NCI-H1694 treated with DMSO at 0.1 percent for 48 hours (cell line): Measurements from ENCODE around the gene C17orf50.
"Not testable (repeated sequence)": the region's sequence is repeated elsewhere in the genome, so short reads cannot be mapped to it uniquely, and the experiment has no call there.

ENCODE experiments used
- DNase-seq: peaks from one replicate; lab custom pipeline; 2025; lab: John Stamatoyannopoulos, UW

C17orf50 gene

GRCh38 chr17:35734396-35734795 is 26.3 kb upstream of the C17orf50 start:
- DNase-seq, result no peak

DNA sequence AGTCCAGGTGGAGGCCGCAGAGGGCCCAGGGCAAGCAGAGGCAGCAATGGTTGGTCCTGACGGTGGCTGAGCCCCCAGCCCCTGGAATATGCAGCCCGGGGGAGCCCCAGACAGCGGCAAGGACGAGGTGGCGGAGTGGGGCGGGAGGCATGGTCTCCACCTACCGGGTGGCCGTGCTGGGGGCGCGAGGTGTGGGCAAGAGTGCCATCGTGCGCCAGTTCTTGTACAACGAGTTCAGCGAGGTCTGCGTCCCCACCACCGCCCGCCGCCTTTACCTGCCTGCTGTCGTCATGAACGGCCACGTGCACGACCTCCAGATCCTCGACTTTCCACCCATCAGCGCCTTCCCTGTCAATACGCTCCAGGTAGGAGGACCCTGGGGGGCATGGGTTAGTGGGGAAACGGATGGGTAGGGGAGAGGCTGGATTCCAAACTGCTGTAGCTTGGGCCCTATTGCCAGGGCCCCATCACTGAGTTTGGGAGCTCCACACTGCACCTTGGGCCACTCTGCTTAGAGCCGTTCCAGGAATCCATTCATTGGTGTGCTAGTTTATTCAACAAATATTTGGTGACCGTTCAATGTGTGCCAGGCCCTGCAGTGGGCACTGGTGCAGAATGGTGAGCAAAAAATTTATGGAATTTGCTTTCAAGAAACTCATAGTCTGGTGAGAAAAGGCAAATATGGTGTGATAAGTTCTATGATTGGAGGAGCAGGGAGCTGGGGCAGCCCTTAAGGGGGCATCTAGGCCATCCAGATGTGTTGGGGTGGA is 25.5 kb upstream of the C17orf50 start:
- DNase-seq, result no peak

GRCh38 chr17:35736236-35736635 is 24.5 kb upstream of the C17orf50 start:
- DNase-seq, result no peak

GRCh38 chr17:35738519-35739133 is 22.1 kb upstream of the C17orf50 start:
- DNase-seq, result no peak

- no peak for DNase-seq
Observed at GRCh38 chr17:35740216-35740615, 20.5 kb upstream of the C17orf50 start.

DNA sequence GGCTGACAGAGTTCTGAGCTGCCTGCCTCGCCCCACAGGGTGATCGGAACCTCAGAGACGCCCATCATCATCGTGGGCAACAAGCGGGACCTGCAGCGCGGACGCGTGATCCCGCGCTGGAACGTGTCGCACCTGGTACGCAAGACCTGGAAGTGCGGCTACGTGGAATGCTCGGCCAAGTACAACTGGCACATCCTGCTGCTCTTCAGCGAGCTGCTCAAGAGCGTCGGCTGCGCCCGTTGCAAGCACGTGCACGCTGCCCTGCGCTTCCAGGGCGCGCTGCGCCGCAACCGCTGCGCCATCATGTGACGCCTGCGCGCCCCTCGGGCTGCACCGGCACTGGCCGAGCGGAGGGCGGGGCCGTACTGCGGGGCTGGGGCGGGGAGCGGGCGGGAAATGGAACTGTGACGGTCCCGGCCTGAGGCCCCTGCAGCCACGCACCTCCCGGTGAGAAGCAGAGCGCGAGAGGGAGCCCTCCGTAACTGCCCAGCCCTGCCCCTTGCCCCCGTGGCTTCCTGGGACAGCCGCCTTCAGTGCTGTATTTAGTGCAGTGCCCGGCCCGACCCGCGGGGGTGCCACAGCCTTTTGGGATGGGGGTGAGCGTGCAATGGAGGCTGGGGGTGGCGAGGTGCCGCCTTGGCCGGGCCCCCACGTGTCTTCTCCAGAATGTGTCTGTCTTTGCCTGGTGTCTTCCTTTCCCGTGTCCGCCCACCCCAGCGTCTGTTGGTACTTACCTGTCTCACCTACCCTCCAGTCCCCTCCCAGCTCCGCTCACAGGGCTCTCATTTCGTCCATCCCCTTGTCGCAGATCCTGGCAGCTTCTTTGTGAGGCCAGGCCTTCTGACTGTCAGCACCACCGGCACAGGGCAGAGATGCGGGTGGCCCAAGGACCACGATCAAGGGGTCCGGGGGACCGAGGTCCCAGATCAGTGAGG is 19.4 kb upstream of the C17orf50 start:
- no peak for DNase-seq

DNA sequence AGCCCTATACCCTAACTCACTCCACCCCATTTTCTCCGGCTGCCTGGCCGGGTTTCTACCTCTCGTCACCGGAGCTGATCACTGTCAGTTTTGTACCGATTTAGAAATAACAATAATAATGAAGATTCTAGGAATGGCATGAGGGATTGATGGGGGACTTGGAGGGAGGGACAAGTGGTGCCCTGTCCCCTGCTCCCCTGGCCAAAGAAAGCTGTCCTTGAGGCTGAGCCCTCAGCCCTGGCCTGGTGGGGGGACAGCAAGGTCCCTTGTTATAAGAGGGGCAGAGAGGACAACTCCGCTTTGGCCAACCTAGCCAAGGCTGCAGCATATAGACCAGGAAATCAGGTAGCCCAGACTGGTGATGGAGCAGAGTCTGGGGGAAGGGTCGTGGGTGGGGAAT is 18.2 kb upstream of the C17orf50 start:
- no peak for DNase-seq

GRCh38 chr17:35742896-35743477 is 17.7 kb upstream of the C17orf50 start:
- DNase-seq, result no peak

DNA sequence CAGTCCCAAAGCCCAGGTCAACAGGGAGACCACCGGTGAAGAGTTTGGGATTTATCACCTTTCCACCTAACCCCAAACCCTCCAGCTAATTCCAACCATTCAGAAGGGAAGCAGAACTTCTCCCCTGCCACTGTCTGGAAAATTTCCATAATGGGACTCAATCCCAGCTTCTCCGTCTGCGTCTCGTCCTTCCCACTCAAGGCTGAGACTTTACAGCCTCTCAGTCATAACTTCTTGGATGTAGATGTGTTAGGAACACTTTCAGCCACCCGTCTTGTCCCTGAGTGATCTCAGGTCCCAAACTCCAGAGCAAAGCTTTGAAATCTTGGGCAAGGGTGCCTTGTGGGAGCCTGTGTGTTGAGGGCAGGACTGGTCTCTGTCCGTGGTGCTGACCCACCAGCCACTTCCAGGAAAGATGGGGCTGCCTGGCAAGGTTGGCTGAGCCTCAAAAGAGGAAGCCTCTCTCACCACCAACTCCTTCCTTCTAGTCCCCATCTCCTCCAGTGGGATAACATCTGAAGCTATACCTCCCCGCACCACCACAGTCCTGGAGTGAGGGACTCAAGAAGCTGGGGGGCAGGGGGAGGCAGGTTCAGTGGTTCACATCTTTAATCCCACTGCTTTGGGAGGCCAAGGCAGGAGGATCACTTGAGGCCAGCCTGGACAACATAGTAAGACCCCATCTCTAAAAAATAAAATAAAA is 16.9 kb upstream of the C17orf50 start:
- no peak for DNase-seq

GRCh38 chr17:35744830-35745229 is 15.9 kb upstream of the C17orf50 start:
- no peak for DNase-seq

DNA sequence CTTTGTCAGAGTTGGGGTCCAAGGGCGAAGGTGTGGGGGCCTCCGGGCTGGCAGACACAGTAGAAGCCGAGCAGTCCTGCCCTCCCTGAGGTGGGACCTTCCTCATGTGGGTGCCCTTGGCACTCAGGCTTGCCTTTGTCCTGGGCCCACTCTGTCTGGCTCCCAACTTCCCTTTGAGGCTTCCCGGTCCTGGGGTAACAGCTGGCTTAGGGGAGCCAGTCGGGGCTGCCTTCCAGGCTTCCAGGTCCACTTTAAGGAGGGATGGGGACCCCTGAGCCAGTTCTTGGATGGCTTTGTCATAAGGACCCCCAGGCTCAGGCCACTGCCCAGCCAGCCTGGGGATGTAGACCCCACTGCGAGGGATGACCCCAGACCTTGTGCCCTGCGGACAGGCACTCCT is 15.4 kb upstream of the C17orf50 start:
- DNase-seq, result no peak

- DNase-seq, result no peak
Observed at GRCh38 chr17:35745749-35746320, 14.9 kb upstream of the C17orf50 start.

GRCh38 chr17:35747540-35748017 is 13.1 kb upstream of the C17orf50 start:
- peak; percentile 66 for DNase-seq

- no peak for DNase-seq
Observed at GRCh38 chr17:35748341-35748841, 12.3 kb upstream of the C17orf50 start.

DNA sequence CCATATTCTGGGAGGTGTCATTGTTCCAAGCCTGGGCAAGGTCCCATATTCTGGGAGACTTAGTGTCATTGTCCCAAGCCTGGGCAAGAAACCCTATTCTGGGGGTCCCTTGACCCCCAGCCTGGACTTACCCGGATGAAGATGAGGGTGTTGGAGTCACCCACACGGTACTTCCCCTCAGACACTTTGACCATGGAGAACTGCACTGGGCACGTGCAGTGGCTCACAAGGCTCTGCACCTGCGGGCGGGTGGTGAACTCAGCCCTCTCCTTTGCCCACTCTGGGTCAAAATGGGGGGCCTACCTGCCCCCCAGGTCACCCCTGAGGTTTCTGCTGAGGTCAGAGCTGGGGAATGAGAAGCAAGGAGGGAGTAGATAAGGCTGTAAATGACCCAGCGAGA is 11.7 kb upstream of the C17orf50 start:
- DNase-seq, result no peak

DNA sequence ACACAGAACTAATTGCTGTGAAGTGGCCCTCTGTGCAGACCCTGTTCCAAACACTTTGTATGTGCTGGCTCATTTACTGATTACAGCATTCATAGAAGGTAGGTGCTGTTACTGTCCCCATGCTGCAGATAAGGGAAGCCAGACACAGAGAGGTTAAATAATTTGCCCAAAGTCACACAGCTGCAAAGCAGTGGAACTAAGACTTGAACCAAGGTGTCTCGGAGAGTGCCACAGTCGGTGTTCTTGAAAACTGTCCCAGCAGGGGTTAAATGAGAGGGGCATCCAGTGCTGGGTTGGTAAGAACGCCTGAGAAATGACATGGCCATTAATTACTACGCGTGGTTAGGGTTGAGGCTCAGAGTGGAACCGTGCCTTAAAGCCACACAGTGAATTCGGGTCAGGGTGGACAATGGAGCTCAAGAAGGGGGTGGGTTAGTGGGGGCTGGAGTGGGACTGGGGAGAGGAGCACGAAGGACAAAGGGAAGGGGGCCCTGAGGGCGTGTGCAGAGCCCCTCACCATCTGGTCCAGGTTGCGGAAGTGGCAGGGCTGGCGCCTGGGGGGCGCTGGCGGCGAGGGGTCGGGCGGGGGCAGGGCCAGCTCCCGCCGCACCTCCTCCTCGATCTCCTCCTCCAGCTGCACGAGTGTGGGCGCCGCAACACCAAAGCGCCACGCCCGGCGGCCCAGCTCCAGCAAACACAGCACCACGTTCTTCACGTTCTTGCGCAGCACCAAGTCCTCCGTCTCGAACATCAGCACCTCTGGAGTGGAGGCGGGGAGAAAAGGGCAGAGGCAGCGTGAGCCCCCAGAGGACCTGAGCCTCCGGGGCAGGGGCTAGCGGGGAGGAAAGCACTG is 10.9 kb upstream of the C17orf50 start:
- no peak for DNase-seq

GRCh38 chr17:35750526-35751395 is 9.9 kb upstream of the C17orf50 start:
- DNase-seq, result peak; percentile 18

DNA sequence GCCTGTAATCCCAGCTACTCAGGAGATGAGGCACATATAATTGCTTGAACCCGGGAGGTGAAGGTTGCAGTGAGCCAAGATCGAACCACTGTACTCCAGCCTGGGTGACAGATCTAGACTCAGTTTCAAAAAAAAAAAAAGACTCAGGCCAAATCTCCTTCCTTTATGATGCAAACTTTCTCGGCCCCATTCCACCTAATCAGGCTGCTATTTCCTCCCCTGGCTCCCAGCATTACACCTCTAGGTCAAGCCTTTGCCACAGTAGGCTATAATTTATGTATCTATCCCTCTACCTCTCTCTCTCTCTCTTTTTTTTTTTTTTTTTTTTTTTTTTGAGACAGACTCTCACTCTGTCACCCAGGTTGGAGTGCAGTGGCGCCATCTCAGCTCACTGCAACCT is 9.1 kb upstream of the C17orf50 start:
- DNase-seq, result not testable (repeated sequence)

GRCh38 chr17:35752471-35752870 is 8.2 kb upstream of the C17orf50 start:
- no peak for DNase-seq
